IPS DF 4.7 (cell line): Measurements from ENCODE around the gene RABGEF1.
"Not testable (repeated sequence)": the region's sequence is repeated elsewhere in the genome, so short reads cannot be mapped to it uniquely, and the experiment has no call there.

Experiments
- DNase-seq: peaks from one replicate; pipeline ENCODE4 v3.0.0-alpha.2; 2013; ENCODE audit warnings: low spot score; ENCODE audit errors: extremely low read depth

RABGEF1 gene

GRCh38 chr7:66740302-66740979 lies at the start of gene RABGEF1:
Gene RABGEF1, plus strand, starts transcription at chr7:66740733. Its CDS starts 31,167 bp downstream, at chr7:66771900.
- DNase-seq, result peak; percentile 79

- DNase-seq, result no peak
Measured at GRCh38 chr7:66693331-66693730, 47.2 kb upstream of the RABGEF1 start.

GRCh38 chr7:66694286-66694685 lies 46.2 kb upstream of the RABGEF1 start:
- DNase-seq, result no peak

- DNase-seq, result not testable (repeated sequence)
Measured at GRCh38 chr7:66695417-66695816, 45.1 kb upstream of the RABGEF1 start.

- DNase-seq, result not testable (repeated sequence)
Measured at GRCh38 chr7:66696134-66696533, 44.4 kb upstream of the RABGEF1 start.

- no peak for DNase-seq
Measured at GRCh38 chr7:66696774-66697191, 43.8 kb upstream of the RABGEF1 start.

GRCh38 chr7:66697449-66698438 lies 42.8 kb upstream of the RABGEF1 start:
- DNase-seq, result no peak

- DNase-seq, result no peak
Measured at GRCh38 chr7:66698652-66699205, 41.8 kb upstream of the RABGEF1 start.

- no peak for DNase-seq
Measured at GRCh38 chr7:66699998-66700397, 40.5 kb upstream of the RABGEF1 start.

GRCh38 chr7:66700633-66701131 lies 39.9 kb upstream of the RABGEF1 start:
- no peak for DNase-seq

- no peak for DNase-seq
Measured at GRCh38 chr7:66707825-66708224, 32.7 kb upstream of the RABGEF1 start.

- DNase-seq, result not testable (repeated sequence)
Measured at GRCh38 chr7:66710752-66711151, 29.8 kb upstream of the RABGEF1 start.

- DNase-seq, result no peak
Measured at GRCh38 chr7:66713687-66714086, 26.8 kb upstream of the RABGEF1 start.

GRCh38 chr7:66716634-66717033 lies 23.9 kb upstream of the RABGEF1 start:
- not testable (repeated sequence) for DNase-seq

- no peak for DNase-seq
Measured at GRCh38 chr7:66720561-66720960, 20.0 kb upstream of the RABGEF1 start.

GRCh38 chr7:66725843-66726242 lies 14.7 kb upstream of the RABGEF1 start:
- no peak for DNase-seq

- no peak for DNase-seq
Measured at GRCh38 chr7:66727058-66727457, 13.5 kb upstream of the RABGEF1 start.

- no peak for DNase-seq
Measured at GRCh38 chr7:66728571-66728970, 12.0 kb upstream of the RABGEF1 start.

- no peak for DNase-seq
Measured at GRCh38 chr7:66729274-66729673, 11.3 kb upstream of the RABGEF1 start.

GRCh38 chr7:66731986-66732385 lies 8.5 kb upstream of the RABGEF1 start:
- no peak for DNase-seq

GRCh38 chr7:66732439-66732838 lies 8.1 kb upstream of the RABGEF1 start:
- no peak for DNase-seq

- DNase-seq, result no peak
Measured at GRCh38 chr7:66734006-66734405, 6.5 kb upstream of the RABGEF1 start.
